Epithelial cell of esophagus (primary cell): Measurements from ENCODE around the gene SIL1.

Experiments used
- DNase-seq: peaks from one replicate; pipeline ENCODE4 v3.0.0; 2010; ENCODE audit warnings: low read depth
- H3K4me3 ChIP-seq: 2 replicates; pipeline ENCODE4 v1.5.1; 2011; ENCODE audit warnings: mild to moderate bottlenecking, low read length, control low read depth
- CTCF ChIP-seq: IDR thresholded peaks from 2 replicates; pipeline ENCODE4 v1.5.1; 2011; ENCODE audit warnings: low read depth, mild to moderate bottlenecking, low read length, control low read depth, inconsistent platforms; ENCODE audit not compliant: insufficient read depth; ENCODE audit errors: missing control alignments

Gene SIL1

GRCh38 chr5:138949223-138949574 lies 249.0 kb downstream of the SIL1 start:
- DNase-seq: no peak
- no peak for TF ChIP-seq CTCF
- no peak overlapping the region for H3K4me3 ChIP-seq

DNA sequence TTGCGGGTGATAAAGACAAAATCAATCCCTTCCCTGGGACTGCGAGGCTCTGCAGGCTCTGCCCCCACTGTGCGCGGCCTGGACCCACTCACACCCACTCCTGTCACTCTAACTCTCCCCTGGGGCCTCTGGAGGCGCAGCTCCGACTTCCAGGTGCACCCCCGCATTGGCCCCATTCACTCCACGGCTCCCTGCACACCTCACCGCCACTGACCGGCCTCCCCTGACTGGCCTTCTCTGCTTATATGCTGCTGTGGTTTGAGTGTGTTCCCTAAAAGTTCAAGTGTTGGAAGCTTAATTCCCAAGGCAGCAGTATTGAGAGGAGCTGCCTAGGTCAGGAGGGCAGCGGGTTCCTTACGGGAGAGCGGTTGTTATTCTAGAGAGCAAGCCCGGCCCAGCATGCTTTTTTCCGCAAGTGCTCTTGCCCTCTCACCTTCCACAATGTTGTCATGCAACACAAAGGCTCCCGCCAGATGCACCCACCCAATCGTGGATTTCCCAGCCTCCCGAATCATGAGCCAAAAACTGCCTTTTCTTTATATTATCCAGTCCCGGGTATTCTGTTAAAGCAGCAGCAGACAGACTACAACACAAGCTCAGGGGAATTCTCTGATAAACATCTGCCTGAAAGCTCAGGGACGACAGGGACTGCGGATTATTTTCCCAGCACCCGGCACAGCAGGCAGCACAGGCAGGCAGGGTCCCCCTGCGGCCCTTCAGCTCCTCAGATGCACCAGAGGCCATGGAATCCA lies 249.5 kb downstream of the SIL1 start:
- H3K4me3 ChIP-seq: no peak overlapping the region
- no peak for TF ChIP-seq CTCF
- no peak for DNase-seq

GRCh38 chr5:138947780-138948179 lies 250.4 kb downstream of the SIL1 start:
- DNase-seq: no peak
- TF ChIP-seq CTCF: no peak
- H3K4me3 ChIP-seq: no peak overlapping the region

GRCh38 chr5:138946831-138947560 lies 251.2 kb downstream of the SIL1 start:
- H3K4me3 ChIP-seq: no peak overlapping the region
- DNase-seq: no peak
- no peak for TF ChIP-seq CTCF

DNA sequence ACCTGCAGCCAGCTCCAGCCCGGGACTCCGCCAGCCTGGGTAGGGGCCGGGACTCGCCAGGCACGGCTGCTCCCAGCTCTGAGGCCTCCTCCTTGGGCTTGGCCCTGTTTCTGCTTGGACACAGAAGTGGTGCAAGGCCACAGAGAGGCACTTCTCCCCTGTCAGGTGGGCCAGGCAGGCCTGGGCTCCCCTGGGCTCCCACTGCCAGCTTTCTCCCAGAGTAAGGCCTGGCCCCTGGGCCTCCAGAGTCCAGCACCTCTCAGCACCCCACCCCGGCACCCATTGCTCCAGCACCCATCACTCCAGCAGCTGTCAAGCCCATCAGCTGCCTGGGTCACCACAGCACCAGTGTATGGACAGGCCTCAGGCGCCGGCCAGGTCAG lies 251.9 kb downstream of the SIL1 start:
- DNase-seq: no peak
- no peak for TF ChIP-seq CTCF
- no peak overlapping the region for H3K4me3 ChIP-seq

GRCh38 chr5:138945421-138946240 lies 252.5 kb downstream of the SIL1 start:
- no peak for DNase-seq
- no peak for TF ChIP-seq CTCF
- no peak overlapping the region for H3K4me3 ChIP-seq
